PFSK-1 (cell line): ENCODE data around the gene RICTOR.

Source experiments
- FOXP2 ChIP-seq: optimal IDR thresholded peaks from 2 replicates; pipeline ENCODE3; 2011; ENCODE audit warnings: borderline replicate concordance, control low read depth, inconsistent platforms; ENCODE audit not compliant: insufficient read depth; ENCODE audit errors: extremely low read length, extremely low read depth
- POLR2AphosphoS5 ChIP-seq: IDR thresholded peaks from 2 replicates; pipeline ENCODE4 v1.6.1; 2012; ENCODE audit warnings: low read depth, mild to moderate bottlenecking, control low read depth, low read length, moderate library complexity
- SIN3A ChIP-seq: IDR thresholded peaks from 2 replicates; pipeline ENCODE4 v1.6.1; 2012; ENCODE audit warnings: mild to moderate bottlenecking, low read length, moderate library complexity, borderline replicate concordance; ENCODE audit not compliant: insufficient read depth
- TAF1 ChIP-seq: IDR thresholded peaks from 2 replicates; pipeline ENCODE4 v1.6.1; 2012; ENCODE audit warnings: low read length, control low read depth, borderline replicate concordance; ENCODE audit not compliant: insufficient read depth
- TF ChIP-seq, protein P1 (sequence below), 2 experiments: IDR thresholded peaks; 2 replicates each; pipeline versions ENCODE4 v1.6.1 to v1.8.0; 2011 to 2012; ENCODE audit warnings: low read depth in 2 of 2, low read length in 2 of 2, control low read depth in 1 of 2, inconsistent platforms in 1 of 2, mild to moderate bottlenecking in 1 of 2, moderate library complexity in 1 of 2; ENCODE audit not compliant: insufficient read depth in 1 of 2

The RICTOR gene

GRCh38 chr5:38997591-38997990 lies 76.6 kb downstream of the RICTOR start:
- TF ChIP-seq FOXP2 (no peak), SIN3A (no peak), POLR2AphosphoS5 (no peak), TAF1 (no peak)
- TF ChIP-seq, protein P1, sequence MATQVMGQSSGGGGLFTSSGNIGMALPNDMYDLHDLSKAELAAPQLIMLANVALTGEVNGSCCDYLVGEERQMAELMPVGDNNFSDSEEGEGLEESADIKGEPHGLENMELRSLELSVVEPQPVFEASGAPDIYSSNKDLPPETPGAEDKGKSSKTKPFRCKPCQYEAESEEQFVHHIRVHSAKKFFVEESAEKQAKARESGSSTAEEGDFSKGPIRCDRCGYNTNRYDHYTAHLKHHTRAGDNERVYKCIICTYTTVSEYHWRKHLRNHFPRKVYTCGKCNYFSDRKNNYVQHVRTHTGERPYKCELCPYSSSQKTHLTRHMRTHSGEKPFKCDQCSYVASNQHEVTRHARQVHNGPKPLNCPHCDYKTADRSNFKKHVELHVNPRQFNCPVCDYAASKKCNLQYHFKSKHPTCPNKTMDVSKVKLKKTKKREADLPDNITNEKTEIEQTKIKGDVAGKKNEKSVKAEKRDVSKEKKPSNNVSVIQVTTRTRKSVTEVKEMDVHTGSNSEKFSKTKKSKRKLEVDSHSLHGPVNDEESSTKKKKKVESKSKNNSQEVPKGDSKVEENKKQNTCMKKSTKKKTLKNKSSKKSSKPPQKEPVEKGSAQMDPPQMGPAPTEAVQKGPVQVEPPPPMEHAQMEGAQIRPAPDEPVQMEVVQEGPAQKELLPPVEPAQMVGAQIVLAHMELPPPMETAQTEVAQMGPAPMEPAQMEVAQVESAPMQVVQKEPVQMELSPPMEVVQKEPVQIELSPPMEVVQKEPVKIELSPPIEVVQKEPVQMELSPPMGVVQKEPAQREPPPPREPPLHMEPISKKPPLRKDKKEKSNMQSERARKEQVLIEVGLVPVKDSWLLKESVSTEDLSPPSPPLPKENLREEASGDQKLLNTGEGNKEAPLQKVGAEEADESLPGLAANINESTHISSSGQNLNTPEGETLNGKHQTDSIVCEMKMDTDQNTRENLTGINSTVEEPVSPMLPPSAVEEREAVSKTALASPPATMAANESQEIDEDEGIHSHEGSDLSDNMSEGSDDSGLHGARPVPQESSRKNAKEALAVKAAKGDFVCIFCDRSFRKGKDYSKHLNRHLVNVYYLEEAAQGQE (IDR thresholded peaks at IDR 0.05; ENCODE audit: insufficient read depth in 1 of 2, low read depth in 2 of 2, low read length in 2 of 2): no peak

GRCh38 chr5:38996123-38996522 lies 78.1 kb downstream of the RICTOR start:
- TF ChIP-seq POLR2AphosphoS5 (no peak), FOXP2 (no peak), TAF1 (no peak), SIN3A (no peak)
- TF ChIP-seq, protein P1 (IDR thresholded peaks at IDR 0.05; ENCODE audit: insufficient read depth in 1 of 2, low read depth in 2 of 2, low read length in 2 of 2): no peak

DNA sequence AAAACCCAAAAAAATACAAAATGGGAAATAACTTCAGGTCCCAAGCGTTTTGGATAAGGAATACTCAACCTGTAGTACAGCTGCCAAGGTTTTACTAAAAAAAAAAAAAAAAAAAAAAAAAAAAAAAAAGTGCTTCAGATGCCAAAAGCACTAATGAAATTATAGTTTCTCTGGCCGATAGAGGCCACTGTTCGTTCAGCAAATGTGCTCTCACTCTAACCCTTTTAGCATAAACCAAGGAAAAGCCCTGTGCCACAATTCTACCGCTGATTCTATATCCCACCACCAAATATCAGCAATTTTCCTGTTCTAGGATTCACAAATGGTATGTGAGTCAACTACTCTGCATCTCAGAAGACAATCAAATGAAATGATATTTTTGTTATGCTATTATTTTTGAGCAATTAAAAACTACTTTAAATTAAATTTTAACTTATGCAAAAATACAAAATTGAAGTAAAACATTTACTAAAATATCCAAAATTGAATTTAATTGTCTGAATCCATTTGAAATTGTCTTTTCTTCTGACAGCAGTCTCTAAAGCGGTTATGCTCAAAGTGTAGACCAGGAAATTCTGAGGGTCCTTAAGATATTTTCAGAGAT lies 79.8 kb downstream of the RICTOR start:
- no peak for TF ChIP-seq POLR2AphosphoS5
- no peak for TF ChIP-seq TAF1
- TF ChIP-seq, protein P1 (IDR thresholded peaks at IDR 0.05; ENCODE audit: insufficient read depth in 1 of 2, low read depth in 2 of 2, low read length in 2 of 2): no peak
- TF ChIP-seq SIN3A: no peak
- TF ChIP-seq FOXP2: no peak

DNA sequence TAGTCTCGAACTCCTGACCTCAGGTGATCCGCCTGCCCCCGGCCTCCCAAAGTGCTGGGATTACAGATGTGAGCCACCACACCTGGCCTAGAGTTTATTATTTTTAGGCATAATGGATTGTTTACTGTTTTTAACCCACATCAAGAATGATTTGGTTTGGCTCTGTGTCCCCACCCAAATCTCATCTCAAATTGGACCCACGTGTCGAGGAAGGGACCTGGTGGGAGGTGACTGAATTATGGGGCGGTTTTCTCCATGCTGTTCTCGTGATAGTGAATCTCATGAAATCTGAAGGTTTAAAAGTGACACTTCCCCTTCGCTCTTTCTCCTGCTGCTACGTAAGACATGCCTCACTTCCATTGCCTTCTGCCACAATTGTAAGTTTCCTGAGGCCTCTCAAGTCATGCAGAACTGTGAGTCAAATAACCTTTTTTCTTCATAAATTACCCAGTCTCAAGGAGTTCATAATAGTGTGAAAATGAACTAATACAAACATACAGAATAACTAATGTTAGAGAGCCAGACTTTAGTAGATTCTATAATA lies 88.2 kb downstream of the RICTOR start:
- TF ChIP-seq, protein P1 (IDR thresholded peaks at IDR 0.05; ENCODE audit: insufficient read depth in 1 of 2, low read depth in 2 of 2, low read length in 2 of 2): no peak
- no peak for TF ChIP-seq FOXP2
- no peak for TF ChIP-seq TAF1
- no peak for TF ChIP-seq POLR2AphosphoS5
- no peak for TF ChIP-seq SIN3A

DNA sequence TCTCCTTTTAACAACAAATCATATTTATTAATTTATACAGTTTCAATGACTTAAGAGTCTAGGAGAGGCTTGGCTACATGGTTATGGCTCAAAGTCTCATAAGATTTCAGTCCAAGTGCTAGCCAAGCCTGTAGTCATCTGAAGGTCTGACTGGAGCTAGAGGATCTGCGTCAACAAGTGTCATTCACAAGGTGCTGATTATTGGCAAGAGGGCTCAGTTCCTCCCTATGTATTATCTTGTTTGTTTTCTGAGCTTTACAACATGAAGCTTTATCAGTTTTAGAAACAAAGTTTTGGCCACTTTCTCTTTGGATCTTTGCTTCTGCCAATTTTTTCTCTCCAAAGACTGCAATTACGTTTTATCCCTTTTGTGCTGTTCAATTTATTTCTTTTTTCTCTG lies 94.7 kb downstream of the RICTOR start:
- TF ChIP-seq SIN3A (no peak), TAF1 (no peak), POLR2AphosphoS5 (no peak), FOXP2 (no peak)
- TF ChIP-seq, protein P1 (IDR thresholded peaks at IDR 0.05; ENCODE audit: insufficient read depth in 1 of 2, low read depth in 2 of 2, low read length in 2 of 2): no peak
